IMR-90 (cell line): ENCODE measurements around the gene CDC42EP1.

Experiments
- CEBPB ChIP-seq: IDR thresholded peaks from 2 replicates; pipeline ENCODE4 v1.6.1; 2012; ENCODE audit warnings: low read depth, low read length, improper control_type of control experiment
- CHD1 ChIP-seq: IDR thresholded peaks from 2 replicates; pipeline ENCODE4 v1.6.1; 2012; ENCODE audit warnings: low read depth, low read length, improper control_type of control experiment
- CTCF ChIP-seq: conservative IDR thresholded peaks from 2 replicates; pipeline ENCODE4 v1.5.1; 2012; ENCODE audit warnings: mild to moderate bottlenecking, low read depth, low read length, improper control_type of control experiment
- MAZ ChIP-seq: IDR thresholded peaks from 2 replicates; pipeline ENCODE4 v1.6.1; 2012; ENCODE audit warnings: low read depth, mild to moderate bottlenecking, low read length, improper control_type of control experiment, moderate library complexity, borderline replicate concordance
- POLR2A ChIP-seq: IDR thresholded peaks from 2 replicates; pipeline ENCODE4 v1.6.1; 2012; ENCODE audit warnings: mild to moderate bottlenecking, low read depth, low read length
- RFX5 ChIP-seq: IDR thresholded peaks from 2 replicates; pipeline ENCODE4 v1.8.0; 2012; ENCODE audit warnings: low read depth, mild to moderate bottlenecking, low read length, moderate library complexity
- SMC3 ChIP-seq: fragments of 150-350 bp; IDR thresholded peaks from 2 replicates; pipeline ENCODE4 v1.6.1; 2016; ENCODE audit warnings: low read depth, mild to moderate bottlenecking, antibody characterized with exemption, low read length, moderate library complexity
- TF ChIP-seq, protein P1 (sequence below): fragments of 150-350 bp; IDR thresholded peaks from 2 replicates; pipeline ENCODE4 v1.6.1; 2017; ENCODE audit warnings: mild to moderate bottlenecking, antibody characterized with exemption, low read length, low read depth

- TF ChIP-seq CHD1 (no peak), POLR2A (no peak), CTCF (no peak), CEBPB (no peak), RFX5 (no peak), MAZ (no peak), SMC3 (no peak)
- TF ChIP-seq, protein P1, sequence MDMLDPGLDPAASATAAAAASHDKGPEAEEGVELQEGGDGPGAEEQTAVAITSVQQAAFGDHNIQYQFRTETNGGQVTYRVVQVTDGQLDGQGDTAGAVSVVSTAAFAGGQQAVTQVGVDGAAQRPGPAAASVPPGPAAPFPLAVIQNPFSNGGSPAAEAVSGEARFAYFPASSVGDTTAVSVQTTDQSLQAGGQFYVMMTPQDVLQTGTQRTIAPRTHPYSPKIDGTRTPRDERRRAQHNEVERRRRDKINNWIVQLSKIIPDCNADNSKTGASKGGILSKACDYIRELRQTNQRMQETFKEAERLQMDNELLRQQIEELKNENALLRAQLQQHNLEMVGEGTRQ = no peak
These were observed 22.2 kb downstream of the CDC42EP1 start for GRCh38 chr22:37582526-37582925.
